ENCODE results near the gene MRPS22. TPM values are rescaled to one million over a fixed set of nuclear protein-coding genes. Genes with fewer than 3 reads are reported as not detected.

The MRPS22 gene
- total and polyA plus RNA-seq, 9 of the 15 experiments (the other 6 are each of a cell fraction or from before 2014, with no cell fraction given), result 148 to 397 (median 229) TPM

- TF ChIP-seq EWSR1 (IDR thresholded peaks at IDR 0.05; ENCODE audit: borderline replicate concordance, low read depth, partially characterized antibody) (no peak), ZNF583 (CRISPR knock-in tag; IDR thresholded peaks at IDR 0.05) (0 out of 2 replicates have a peak, but pooled peaks have one; percentile 24), SMARCE1 (IDR thresholded peaks at IDR 0.05) (no peak), ZNF785 (CRISPR knock-in tag; IDR thresholded peaks at IDR 0.05) (no peak), NFE2 (IDR thresholded peaks at IDR 0.05; ENCODE audit: low read depth) (peak; percentile 56), NR2C2 (CRISPR knock-in tag; IDR thresholded peaks at IDR 0.05) (no peak), NR2C2 (tag; IDR thresholded peaks at IDR 0.05) (no peak), HDAC1 (IDR thresholded peaks at IDR 0.05) (no peak), EP300 (IDR thresholded peaks at IDR 0.05; ENCODE audit: low read length) (no peak), JUND (IDR thresholded peaks at IDR 0.05; ENCODE audit: borderline replicate concordance, low read depth, low read length) (0 out of 2 replicates have a peak, but pooled peaks have one; percentile 31), JUND (tag; IDR thresholded peaks at IDR 0.05; ENCODE audit: borderline replicate concordance, low read depth, low read length) (no peak), BRCA1 (IDR thresholded peaks at IDR 0.05) (no peak), BRCA1 (CRISPR knock-in tag; IDR thresholded peaks at IDR 0.05) (no peak), POLR2AphosphoS2 (IDR thresholded peaks at IDR 0.05; ENCODE audit: low read length) (no peak), ZNF75A (CRISPR knock-in tag; IDR thresholded peaks at IDR 0.05) (no peak), CHAMP1 (IDR thresholded peaks at IDR 0.05) (no peak), NCOR1 (IDR thresholded peaks at IDR 0.05) (no peak), SMARCA5 (IDR thresholded peaks at IDR 0.05) (no peak), PPARD (CRISPR knock-in tag; IDR thresholded peaks at IDR 0.05) (no peak)
Observed at GRCh38 chr3:139301183-139301582, 42.6 kb upstream of the MRPS22 start (continued).
